GM23338 (cell line): ENCODE results near the gene PCSK6. TPM values are rescaled to one million over a fixed set of nuclear protein-coding genes. Genes with fewer than 3 reads are reported as not detected.

Source experiments
- ATAC-seq: fragments of 200-7000 bp; cut with Tn5 transposase; 3 replicates; pipeline ENCODE4 v1.9.1; 2020
- DNase-seq: peaks from one replicate; pipeline ENCODE4 v3.0.0-alpha.2; 2015; ENCODE audit warnings: low spot score
- H2AFZ ChIP-seq: fragments of 200-600 bp; sonication (generic); 2 replicates; pipeline ENCODE4 v1.8.0; 2016; ENCODE audit warnings: antibody characterized with exemption, mild to moderate bottlenecking, moderate library complexity
- H3F3A ChIP-seq: fragments of 200-600 bp; sonication (generic); replicated peaks from 2 replicates; pipeline ENCODE4 v1.8.0; 2017; ENCODE audit warnings: antibody characterized with exemption, mixed run types, low read depth
- H3K27ac ChIP-seq: fragments of 200-600 bp; sonication (generic); 2 replicates; pipeline ENCODE4 v1.6.1; 2016; ENCODE audit warnings: low read depth
- H3K27me3 ChIP-seq: fragments of 200-600 bp; sonication (generic); 2 replicates; pipeline ENCODE4 v1.8.0; 2016; ENCODE audit warnings: mild to moderate bottlenecking, mixed run types, moderate library complexity; ENCODE audit not compliant: insufficient read depth
- H3K36me3 ChIP-seq: fragments of 200-600 bp; sonication (generic); 2 replicates; pipeline ENCODE4 v1.8.0; 2016; ENCODE audit warnings: mild to moderate bottlenecking; ENCODE audit not compliant: insufficient read depth
- H3K4me1 ChIP-seq: fragments of 200-600 bp; sonication (generic); 2 replicates; pipeline ENCODE4 v1.8.0; 2016; ENCODE audit warnings: mild to moderate bottlenecking, moderate library complexity; ENCODE audit not compliant: insufficient read depth
- H3K4me2 ChIP-seq: fragments of 200-600 bp; sonication (generic); 2 replicates; pipeline ENCODE4 v1.7.1; 2017; ENCODE audit warnings: mixed run types
- H3K4me3 ChIP-seq: fragments of 200-600 bp; sonication (generic); 2 replicates; pipeline ENCODE4 v1.6.1; 2016; ENCODE audit warnings: mixed run types
- H3K79me2 ChIP-seq: fragments of 200-600 bp; sonication (generic); replicated peaks from 2 replicates; pipeline ENCODE4 v1.8.0; 2017; ENCODE audit warnings: mild to moderate bottlenecking; ENCODE audit not compliant: insufficient read depth
- H3K9me2 ChIP-seq: fragments of 200-600 bp; sonication (generic); 2 replicates; pipeline ENCODE4 v1.8.0; 2017; ENCODE audit not compliant: insufficient read depth
- H4K20me1 ChIP-seq: fragments of 200-600 bp; sonication (generic); replicated peaks from 2 replicates; pipeline ENCODE4 v1.8.0; 2017; ENCODE audit warnings: mild to moderate bottlenecking; ENCODE audit not compliant: insufficient read depth
- H3K27ac Mint-ChIP-seq: 2 replicates; pipeline ENCODE4 v1.8.0; 2020; ENCODE audit warnings: inconsistent platforms, mild to moderate bottlenecking, moderate library complexity, mixed read lengths
- H3K27me3 Mint-ChIP-seq: 3 replicates; pipeline ENCODE4 v1.8.0; 2022; ENCODE audit warnings: low read depth, mild to moderate bottlenecking, moderate library complexity, mixed read lengths, inconsistent platforms; ENCODE audit not compliant: insufficient read depth, poor library complexity
- H3K36me3 Mint-ChIP-seq: 3 replicates; pipeline ENCODE4 v1.8.0; 2021; ENCODE audit warnings: low read depth, mild to moderate bottlenecking, inconsistent platforms, moderate library complexity, mixed read lengths
- H3K4me1 Mint-ChIP-seq: 3 replicates; pipeline ENCODE4 v1.8.0; 2020; ENCODE audit warnings: mild to moderate bottlenecking, inconsistent platforms, mixed read lengths
- H3K4me3 Mint-ChIP-seq: 3 replicates; pipeline ENCODE4 v1.8.0; 2021; ENCODE audit warnings: moderate library complexity, mild to moderate bottlenecking, inconsistent platforms, mixed read lengths
- H3K9me3 Mint-ChIP-seq: 3 replicates; pipeline ENCODE4 v1.8.0; 2020; ENCODE audit warnings: moderate library complexity, mild to moderate bottlenecking, inconsistent platforms, mixed read lengths
- CREB1 ChIP-seq: fragments of 250-450 bp; sonication (Bioruptor Pico); IDR thresholded peaks from 2 replicates; pipeline ENCODE4 v1.5.0; 2020; ENCODE audit warnings: low read depth, mild to moderate bottlenecking, moderate library complexity
- EZH2 ChIP-seq: fragments of 200-600 bp; sonication (generic); IDR thresholded peaks from one replicate; pipeline ENCODE4 v1.8.0; 2017; ENCODE audit warnings: antibody characterized with exemption, mild to moderate bottlenecking, low read depth; ENCODE audit not compliant: unreplicated experiment
- EZH2phosphoT487 ChIP-seq: fragments of 200-600 bp; sonication (generic); IDR thresholded peaks from one replicate; pipeline ENCODE4 v1.8.1; 2018; ENCODE audit warnings: antibody characterized with exemption; ENCODE audit not compliant: unreplicated experiment
- JUNB ChIP-seq: IDR thresholded peaks from one replicate; pipeline ENCODE4 v1.6.1; 2016; ENCODE audit warnings: antibody characterized with exemption; ENCODE audit not compliant: unreplicated experiment
- NANOG ChIP-seq: IDR thresholded peaks from 2 replicates; pipeline ENCODE4 v1.6.1; 2016; ENCODE audit warnings: antibody characterized with exemption, borderline replicate concordance
- POLR2AphosphoS5 ChIP-seq: IDR thresholded peaks from 2 replicates; pipeline ENCODE4 v1.6.1; 2016; ENCODE audit warnings: antibody characterized with exemption, low read depth
- STAT1 ChIP-seq: IDR thresholded peaks from one replicate; pipeline ENCODE4 v1.6.1; 2016; ENCODE audit warnings: antibody characterized with exemption; ENCODE audit not compliant: unreplicated experiment
- ZNF114 ChIP-seq: fragments of 250-450 bp; sonication (Bioruptor Pico); IDR thresholded peaks from 2 replicates; pipeline ENCODE4 v1.5.0; 2020; ENCODE audit warnings: mild to moderate bottlenecking, moderate library complexity
- ZNF331 ChIP-seq: fragments of 250-450 bp; sonication (Bioruptor Pico); IDR thresholded peaks from 2 replicates; pipeline ENCODE4 v1.5.0; 2020; ENCODE audit warnings: low read depth, mild to moderate bottlenecking, moderate library complexity
- polyA plus RNA-seq: library from polyadenylated mRNA; unstranded; fragments of >200 nt; fragmentation: Nextera tagmentation; extraction: Ambion mirVana; gene quantifications from 2 replicates; pipeline ENCODE4 v1.2.1, GENCODE V29; 2016
- total RNA-seq: library from RNA; depleted of rRNA; stranded (reverse); fragments of >200 nt; shearing (Covaris generic); gene quantifications from 2 replicates; pipeline ENCODE4 v1.2.3, GENCODE V29; 2014
- TF ChIP-seq, protein P1 (sequence below): fragments of 250-450 bp; sonication (Bioruptor Pico); IDR thresholded peaks from 2 replicates; pipeline ENCODE4 v1.5.0; 2020; ENCODE audit warnings: mild to moderate bottlenecking, moderate library complexity
- TF ChIP-seq, protein P2 (sequence below), 2 experiments: fragments of 200-600 bp in 1 of 2; sonication (generic) in 1 of 2; conservative IDR thresholded peaks; 2 replicates each; pipeline versions ENCODE4 v1.5.1 to v1.6.1; 2016 to 2017; ENCODE audit warnings: antibody characterized with exemption in 2 of 2, low read depth in 2 of 2, mild to moderate bottlenecking in 2 of 2, moderate library complexity in 1 of 2
- TF ChIP-seq, protein P3 (sequence below): IDR thresholded peaks from one replicate; pipeline ENCODE4 v1.6.1; 2018; ENCODE audit warnings: antibody characterized with exemption; ENCODE audit not compliant: unreplicated experiment
- TF ChIP-seq, protein P4 (sequence below): IDR thresholded peaks from 2 replicates; pipeline ENCODE4 v1.6.1; 2016; ENCODE audit warnings: antibody characterized with exemption

The PCSK6 gene
- total and polyA plus RNA-seq, 2 experiments from 2014 or later: 1.7 to 6.7 TPM

DNA sequence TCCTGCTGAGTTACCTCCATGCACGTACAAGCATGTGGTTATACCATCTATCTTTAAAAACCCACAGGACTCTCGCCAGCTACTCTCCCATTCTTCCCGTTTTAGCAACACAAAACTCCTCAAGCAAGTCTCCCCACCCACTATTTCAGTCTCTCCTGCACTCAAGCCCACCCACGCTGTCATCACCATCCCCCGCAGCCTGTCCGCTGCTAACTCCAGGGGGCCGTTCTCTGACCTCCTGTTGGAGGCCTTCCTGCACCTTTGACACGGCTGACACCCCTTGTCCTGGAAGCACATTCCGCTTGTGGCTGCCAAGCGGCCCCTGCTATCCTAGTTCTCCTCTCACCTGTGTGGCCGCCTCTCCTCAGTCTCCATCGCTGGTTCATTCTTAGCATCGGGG is 7.5 kb upstream of the PCSK6 start:
- peaks cover 2% of the 10 kb centered on the region; the same call in 1 of the 2 replicates for H3K9me2 ChIP-seq
- H3K79me2 ChIP-seq: no peaks in the 10 kb centered on the region
- H2AFZ ChIP-seq: peak overlapping the region; percentile 91; the same call in 1 of the 2 replicates
- no peak for ATAC-seq
- H3K27ac ChIP-seq: no peak overlapping the region
- H3K4me2 ChIP-seq: no peak overlapping the region
- H3K36me3 ChIP-seq: no peaks in the 10 kb centered on the region
- no peaks in the 10 kb centered on the region; the same call in 1 of the 2 replicates for H3K27me3 ChIP-seq
- H3K4me3 Mint-ChIP-seq: no peak overlapping the region; the same call in 2 of the 3 replicates
- H3F3A ChIP-seq: no peaks in the 10 kb centered on the region
- no peaks in the 10 kb centered on the region for H4K20me1 ChIP-seq
- peaks cover 17% of the 10 kb centered on the region; the same call in 1 of the 2 replicates for H3K4me1 ChIP-seq
- no peak overlapping the region for H3K4me3 ChIP-seq
- no peak for DNase-seq
- peaks cover 14% of the 10 kb centered on the region; the same call in 2 of the 3 replicates for H3K9me3 Mint-ChIP-seq
- peaks cover 20% of the 10 kb centered on the region for H3K27me3 Mint-ChIP-seq
- H3K4me1 Mint-ChIP-seq: peaks cover 42% of the 10 kb centered on the region
- H3K36me3 Mint-ChIP-seq: no peaks in the 10 kb centered on the region; the same call in 1 of the 3 replicates
- H3K27ac Mint-ChIP-seq: no peak overlapping the region
- TF ChIP-seq, protein P1, sequence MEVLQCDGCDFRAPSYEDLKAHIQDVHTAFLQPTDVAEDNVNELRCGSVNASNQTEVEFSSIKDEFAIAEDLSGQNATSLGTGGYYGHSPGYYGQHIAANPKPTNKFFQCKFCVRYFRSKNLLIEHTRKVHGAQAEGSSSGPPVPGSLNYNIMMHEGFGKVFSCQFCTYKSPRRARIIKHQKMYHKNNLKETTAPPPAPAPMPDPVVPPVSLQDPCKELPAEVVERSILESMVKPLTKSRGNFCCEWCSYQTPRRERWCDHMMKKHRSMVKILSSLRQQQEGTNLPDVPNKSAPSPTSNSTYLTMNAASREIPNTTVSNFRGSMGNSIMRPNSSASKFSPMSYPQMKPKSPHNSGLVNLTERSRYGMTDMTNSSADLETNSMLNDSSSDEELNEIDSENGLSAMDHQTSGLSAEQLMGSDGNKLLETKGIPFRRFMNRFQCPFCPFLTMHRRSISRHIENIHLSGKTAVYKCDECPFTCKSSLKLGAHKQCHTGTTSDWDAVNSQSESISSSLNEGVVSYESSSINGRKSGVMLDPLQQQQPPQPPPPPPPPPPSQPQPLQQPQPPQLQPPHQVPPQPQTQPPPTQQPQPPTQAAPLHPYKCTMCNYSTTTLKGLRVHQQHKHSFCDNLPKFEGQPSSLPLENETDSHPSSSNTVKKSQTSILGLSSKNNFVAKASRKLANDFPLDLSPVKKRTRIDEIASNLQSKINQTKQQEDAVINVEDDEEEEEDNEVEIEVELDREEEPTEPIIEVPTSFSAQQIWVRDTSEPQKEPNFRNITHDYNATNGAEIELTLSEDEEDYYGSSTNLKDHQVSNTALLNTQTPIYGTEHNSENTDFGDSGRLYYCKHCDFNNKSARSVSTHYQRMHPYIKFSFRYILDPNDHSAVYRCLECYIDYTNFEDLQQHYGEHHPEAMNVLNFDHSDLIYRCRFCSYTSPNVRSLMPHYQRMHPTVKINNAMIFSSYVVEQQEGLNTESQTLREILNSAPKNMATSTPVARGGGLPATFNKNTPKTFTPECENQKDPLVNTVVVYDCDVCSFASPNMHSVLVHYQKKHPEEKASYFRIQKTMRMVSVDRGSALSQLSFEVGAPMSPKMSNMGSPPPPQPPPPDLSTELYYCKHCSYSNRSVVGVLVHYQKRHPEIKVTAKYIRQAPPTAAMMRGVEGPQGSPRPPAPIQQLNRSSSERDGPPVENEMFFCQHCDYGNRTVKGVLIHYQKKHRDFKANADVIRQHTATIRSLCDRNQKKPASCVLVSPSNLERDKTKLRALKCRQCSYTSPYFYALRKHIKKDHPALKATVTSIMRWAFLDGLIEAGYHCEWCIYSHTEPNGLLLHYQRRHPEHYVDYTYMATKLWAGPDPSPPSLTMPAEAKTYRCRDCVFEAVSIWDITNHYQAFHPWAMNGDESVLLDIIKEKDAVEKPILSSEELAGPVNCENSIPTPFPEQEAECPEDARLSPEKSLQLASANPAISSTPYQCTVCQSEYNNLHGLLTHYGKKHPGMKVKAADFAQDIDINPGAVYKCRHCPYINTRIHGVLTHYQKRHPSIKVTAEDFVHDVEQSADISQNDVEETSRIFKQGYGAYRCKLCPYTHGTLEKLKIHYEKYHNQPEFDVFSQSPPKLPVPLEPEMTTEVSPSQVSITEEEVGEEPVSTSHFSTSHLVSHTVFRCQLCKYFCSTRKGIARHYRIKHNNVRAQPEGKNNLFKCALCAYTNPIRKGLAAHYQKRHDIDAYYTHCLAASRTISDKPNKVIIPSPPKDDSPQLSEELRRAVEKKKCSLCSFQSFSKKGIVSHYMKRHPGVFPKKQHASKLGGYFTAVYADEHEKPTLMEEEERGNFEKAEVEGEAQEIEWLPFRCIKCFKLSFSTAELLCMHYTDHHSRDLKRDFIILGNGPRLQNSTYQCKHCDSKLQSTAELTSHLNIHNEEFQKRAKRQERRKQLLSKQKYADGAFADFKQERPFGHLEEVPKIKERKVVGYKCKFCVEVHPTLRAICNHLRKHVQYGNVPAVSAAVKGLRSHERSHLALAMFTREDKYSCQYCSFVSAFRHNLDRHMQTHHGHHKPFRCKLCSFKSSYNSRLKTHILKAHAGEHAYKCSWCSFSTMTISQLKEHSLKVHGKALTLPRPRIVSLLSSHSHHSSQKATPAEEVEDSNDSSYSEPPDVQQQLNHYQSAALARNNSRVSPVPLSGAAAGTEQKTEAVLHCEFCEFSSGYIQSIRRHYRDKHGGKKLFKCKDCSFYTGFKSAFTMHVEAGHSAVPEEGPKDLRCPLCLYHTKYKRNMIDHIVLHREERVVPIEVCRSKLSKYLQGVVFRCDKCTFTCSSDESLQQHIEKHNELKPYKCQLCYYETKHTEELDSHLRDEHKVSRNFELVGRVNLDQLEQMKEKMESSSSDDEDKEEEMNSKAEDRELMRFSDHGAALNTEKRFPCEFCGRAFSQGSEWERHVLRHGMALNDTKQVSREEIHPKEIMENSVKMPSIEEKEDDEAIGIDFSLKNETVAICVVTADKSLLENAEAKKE (CRISPR knock-in tag): no peak
- no peak for TF ChIP-seq NANOG
- TF ChIP-seq, protein P2, sequence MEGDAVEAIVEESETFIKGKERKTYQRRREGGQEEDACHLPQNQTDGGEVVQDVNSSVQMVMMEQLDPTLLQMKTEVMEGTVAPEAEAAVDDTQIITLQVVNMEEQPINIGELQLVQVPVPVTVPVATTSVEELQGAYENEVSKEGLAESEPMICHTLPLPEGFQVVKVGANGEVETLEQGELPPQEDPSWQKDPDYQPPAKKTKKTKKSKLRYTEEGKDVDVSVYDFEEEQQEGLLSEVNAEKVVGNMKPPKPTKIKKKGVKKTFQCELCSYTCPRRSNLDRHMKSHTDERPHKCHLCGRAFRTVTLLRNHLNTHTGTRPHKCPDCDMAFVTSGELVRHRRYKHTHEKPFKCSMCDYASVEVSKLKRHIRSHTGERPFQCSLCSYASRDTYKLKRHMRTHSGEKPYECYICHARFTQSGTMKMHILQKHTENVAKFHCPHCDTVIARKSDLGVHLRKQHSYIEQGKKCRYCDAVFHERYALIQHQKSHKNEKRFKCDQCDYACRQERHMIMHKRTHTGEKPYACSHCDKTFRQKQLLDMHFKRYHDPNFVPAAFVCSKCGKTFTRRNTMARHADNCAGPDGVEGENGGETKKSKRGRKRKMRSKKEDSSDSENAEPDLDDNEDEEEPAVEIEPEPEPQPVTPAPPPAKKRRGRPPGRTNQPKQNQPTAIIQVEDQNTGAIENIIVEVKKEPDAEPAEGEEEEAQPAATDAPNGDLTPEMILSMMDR (conservative IDR thresholded peaks at IDR 0.05; ENCODE audit: low read depth in 2 of 2): no peak
- no peak for TF ChIP-seq ZNF114
- no peak for TF ChIP-seq ZNF331 (CRISPR knock-in tag)
- TF ChIP-seq CREB1 (CRISPR knock-in tag): no peak
- TF ChIP-seq EZH2phosphoT487: no peak
- no peak for TF ChIP-seq POLR2AphosphoS5
- no peak for TF ChIP-seq STAT1
- TF ChIP-seq, protein P3, sequence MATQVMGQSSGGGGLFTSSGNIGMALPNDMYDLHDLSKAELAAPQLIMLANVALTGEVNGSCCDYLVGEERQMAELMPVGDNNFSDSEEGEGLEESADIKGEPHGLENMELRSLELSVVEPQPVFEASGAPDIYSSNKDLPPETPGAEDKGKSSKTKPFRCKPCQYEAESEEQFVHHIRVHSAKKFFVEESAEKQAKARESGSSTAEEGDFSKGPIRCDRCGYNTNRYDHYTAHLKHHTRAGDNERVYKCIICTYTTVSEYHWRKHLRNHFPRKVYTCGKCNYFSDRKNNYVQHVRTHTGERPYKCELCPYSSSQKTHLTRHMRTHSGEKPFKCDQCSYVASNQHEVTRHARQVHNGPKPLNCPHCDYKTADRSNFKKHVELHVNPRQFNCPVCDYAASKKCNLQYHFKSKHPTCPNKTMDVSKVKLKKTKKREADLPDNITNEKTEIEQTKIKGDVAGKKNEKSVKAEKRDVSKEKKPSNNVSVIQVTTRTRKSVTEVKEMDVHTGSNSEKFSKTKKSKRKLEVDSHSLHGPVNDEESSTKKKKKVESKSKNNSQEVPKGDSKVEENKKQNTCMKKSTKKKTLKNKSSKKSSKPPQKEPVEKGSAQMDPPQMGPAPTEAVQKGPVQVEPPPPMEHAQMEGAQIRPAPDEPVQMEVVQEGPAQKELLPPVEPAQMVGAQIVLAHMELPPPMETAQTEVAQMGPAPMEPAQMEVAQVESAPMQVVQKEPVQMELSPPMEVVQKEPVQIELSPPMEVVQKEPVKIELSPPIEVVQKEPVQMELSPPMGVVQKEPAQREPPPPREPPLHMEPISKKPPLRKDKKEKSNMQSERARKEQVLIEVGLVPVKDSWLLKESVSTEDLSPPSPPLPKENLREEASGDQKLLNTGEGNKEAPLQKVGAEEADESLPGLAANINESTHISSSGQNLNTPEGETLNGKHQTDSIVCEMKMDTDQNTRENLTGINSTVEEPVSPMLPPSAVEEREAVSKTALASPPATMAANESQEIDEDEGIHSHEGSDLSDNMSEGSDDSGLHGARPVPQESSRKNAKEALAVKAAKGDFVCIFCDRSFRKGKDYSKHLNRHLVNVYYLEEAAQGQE: no peak
- TF ChIP-seq, protein P4, sequence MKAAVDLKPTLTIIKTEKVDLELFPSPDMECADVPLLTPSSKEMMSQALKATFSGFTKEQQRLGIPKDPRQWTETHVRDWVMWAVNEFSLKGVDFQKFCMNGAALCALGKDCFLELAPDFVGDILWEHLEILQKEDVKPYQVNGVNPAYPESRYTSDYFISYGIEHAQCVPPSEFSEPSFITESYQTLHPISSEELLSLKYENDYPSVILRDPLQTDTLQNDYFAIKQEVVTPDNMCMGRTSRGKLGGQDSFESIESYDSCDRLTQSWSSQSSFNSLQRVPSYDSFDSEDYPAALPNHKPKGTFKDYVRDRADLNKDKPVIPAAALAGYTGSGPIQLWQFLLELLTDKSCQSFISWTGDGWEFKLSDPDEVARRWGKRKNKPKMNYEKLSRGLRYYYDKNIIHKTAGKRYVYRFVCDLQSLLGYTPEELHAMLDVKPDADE: no peak
- TF ChIP-seq EZH2: no peak
- no peak for TF ChIP-seq JUNB
